OCI-M2 (cell line): ENCODE data around the gene RRP8.
A peak's percentile ranks its signal among the peaks of the same experiment; 100 is the strongest.

Source experiments
- DNase-seq: peaks from one replicate; lab custom pipeline; 2025; ENCODE audit not compliant: unreplicated experiment; lab: John Stamatoyannopoulos, UW

Gene RRP8

GRCh38 chr11:6603287-6604080, at the start of gene RRP8, which contains the start of gene ILK:
RRP8 (minus strand) TSS chr11:6603616; CDS start chr11:6603502, 114 bp downstream.
ILK (plus strand) TSS chr11:6603774; CDS start chr11:6604272, 498 bp downstream.
- DNase-seq, result peak; percentile 42

DNA sequence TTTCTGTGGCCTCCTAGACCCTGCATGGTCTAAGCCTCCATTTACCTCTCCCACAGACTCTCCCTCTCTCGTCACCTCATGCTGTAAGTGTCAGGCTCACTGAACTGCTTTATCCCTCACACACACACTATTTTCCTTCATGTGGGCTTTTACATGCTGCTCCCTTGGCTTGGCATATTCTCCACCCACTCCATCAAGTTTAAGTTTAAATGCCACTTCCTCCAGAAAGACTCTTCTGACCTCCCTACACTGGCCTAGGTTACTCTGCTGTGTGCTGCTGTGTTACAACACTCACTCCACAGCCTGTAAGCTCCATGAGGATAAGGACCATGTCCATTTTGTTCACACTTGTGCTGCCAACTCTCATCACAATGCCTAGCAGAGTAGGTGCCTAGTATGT, 49.7 kb upstream of the RRP8 start:
- DNase-seq, result no peak

DNA sequence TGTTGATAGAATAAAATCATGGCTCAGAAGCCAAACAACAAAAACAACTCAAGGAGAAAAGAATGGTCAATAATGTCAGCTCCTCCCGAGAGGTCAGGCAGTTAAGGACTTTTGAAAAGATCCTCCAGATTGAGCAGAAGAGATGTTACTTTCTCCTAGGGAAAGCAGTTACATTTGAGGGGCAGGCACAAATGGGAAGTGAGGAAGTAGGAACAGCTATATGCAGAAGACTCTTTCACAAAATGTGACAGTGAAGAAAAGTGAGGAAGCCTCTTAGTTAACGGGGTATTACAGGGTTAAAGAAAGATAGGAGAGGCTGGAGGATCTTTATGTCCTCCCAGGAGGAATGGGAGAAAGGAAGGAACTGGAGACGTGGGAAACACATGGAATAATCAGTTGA, 48.8 kb upstream of the RRP8 start:
- no peak for DNase-seq

DNA sequence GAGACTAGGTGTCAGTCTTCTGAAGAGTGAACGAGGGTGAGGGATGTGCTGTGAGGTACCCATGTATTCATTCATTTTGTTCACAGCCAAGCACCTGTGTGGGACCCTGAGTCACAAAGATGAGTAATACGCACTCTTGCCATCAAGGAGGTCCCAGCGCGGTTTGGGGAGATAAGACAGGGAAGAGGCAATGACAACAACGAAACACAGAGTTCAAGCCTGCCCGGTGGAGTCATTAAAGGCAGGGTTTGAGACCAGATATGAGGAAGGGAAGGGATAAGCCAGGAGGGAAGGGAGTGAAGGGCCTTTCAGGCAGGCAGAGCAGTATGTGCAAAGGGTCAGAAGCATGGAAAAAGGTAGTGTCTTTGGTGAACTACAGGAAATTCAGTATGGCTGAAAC, 47.6 kb upstream of the RRP8 start:
- DNase-seq, result no peak

DNA sequence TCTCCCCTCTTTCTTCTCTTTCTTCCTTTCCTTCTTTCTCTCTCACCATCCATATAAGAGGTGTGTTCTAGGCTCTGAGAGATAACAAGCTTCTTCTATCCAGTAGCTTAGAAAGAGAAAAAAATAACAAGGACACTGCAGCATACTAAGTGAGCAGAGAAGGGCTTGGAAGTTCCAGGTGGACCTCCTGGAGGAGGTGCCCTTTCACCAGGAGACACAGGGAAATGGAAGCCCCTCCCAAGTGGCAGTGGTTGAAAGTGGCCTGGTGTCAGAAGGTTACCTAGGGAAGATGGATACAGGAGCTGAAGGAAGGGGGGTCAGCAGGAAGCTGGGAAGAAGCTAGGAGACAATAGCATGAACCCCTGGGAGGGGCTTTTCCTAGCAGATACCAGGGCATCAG, 46.7 kb upstream of the RRP8 start:
- no peak for DNase-seq

GRCh38 chr11:6648501-6648900, 45.1 kb upstream of the RRP8 start:
- no peak for DNase-seq

DNA sequence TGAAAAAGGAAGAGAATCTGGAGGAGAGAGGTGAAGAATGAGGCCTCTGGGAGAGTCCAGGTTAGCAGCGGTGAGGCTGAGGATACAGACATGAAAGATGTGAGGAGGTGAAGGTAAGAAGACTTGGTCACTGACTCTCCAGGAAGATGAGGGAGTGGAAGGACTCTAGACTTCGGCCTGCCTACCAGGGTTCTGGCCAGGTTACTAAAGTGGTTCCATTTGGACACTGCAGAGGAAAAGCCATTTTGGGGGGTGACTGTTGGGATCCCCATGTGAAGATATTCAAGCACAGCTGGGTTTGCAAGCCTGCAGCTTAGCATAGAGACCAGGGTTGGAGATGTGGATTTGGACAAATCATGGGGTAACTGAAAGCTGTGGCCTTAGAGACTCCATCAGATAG, 44.4 kb upstream of the RRP8 start:
- DNase-seq, result no peak

DNA sequence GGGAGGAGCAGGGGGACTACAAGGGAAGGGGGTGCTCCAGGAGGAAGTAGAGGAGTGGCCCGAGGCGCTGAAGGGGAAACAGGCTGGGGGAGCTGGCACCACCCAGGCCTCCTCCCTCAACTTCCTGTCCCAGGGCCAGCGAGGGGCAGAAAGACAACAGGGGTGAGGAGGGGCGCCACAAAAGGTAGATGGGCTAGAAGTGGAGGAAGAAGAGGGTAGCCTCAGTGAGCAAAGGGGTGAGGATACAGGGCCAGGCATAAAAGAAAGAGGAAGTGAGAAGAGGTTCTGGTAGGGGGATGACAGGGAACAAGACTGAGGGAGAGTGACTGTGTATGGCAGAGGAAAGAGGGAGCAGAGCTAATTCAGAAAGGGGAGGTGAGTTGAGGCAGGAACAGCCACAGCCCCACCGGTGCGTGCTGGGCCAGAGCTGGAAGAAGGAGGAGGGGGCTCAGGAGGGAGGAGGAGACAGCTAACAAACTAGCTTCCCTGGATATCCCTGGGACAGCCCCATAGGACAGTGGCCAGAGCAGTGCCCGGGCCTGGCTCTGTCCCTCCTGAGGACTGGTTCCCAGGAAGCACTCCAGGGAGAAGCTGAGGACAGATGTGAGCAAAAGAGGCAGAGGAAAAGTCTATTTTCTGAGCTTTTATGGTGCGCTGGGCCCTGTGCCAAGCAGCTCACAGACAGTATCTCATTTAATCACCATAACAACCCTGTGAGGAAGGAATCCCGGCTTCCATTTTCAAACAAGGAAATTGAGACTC, 43.7 kb upstream of the RRP8 start:
- no peak for DNase-seq

GRCh38 chr11:6646576-6646917, 43.1 kb upstream of the RRP8 start:
- no peak for DNase-seq

- DNase-seq, result no peak
Measured at GRCh38 chr11:6646071-6646470, 42.7 kb upstream of the RRP8 start.

- no peak for DNase-seq
Measured at GRCh38 chr11:6642957-6643356, 39.5 kb upstream of the RRP8 start.

GRCh38 chr11:6640985-6641701, 37.7 kb upstream of the RRP8 start:
- no peak for DNase-seq

- no peak for DNase-seq
Measured at GRCh38 chr11:6640036-6640984, 36.9 kb upstream of the RRP8 start.

GRCh38 chr11:6638429-6638828, 35.0 kb upstream of the RRP8 start:
- DNase-seq, result no peak

GRCh38 chr11:6637871-6638270, 34.5 kb upstream of the RRP8 start:
- DNase-seq, result no peak

GRCh38 chr11:6636480-6636879, 33.1 kb upstream of the RRP8 start:
- DNase-seq, result no peak

DNA sequence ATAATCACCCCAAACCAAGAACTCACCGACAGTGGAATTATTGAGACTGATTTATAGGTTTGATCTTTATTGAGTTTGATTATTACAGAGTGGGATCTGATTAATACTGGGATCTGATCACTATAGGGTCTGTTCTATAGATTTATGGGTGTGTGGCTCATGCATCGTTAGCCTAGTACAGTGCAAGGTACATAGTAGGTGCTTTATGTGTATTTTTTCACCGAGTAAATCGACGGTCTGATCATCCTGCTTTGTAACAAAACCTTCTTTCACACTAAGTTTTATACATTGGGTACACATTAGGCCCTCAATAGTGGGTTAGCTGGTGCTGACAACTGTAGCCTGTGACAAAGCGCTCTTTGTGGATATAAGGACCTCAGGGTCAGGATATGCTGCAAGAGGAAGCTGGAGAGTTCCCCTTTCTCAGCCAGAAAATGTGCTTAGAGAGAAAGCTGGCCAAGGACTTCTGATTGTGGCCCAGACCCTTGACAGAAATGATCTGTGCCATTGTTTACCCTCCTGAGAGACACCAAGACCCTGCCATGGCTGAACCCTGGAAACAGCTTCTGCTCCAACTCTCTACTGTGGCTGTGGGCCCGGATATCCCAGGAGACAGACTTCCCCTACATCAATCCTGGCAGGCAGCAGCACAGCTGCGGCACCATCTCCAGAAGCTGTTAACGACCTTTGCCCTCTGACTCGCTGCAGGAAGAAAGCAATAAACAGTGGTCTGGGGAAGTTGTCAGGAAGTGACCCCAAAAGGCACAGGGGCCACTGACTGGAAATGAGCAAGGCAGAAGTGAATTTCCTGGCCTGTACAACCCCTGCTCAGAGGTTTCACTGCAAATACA, 31.9 kb upstream of the RRP8 start:
- DNase-seq, result no peak

GRCh38 chr11:6634534-6634933, 31.1 kb upstream of the RRP8 start:
- no peak for DNase-seq

DNA sequence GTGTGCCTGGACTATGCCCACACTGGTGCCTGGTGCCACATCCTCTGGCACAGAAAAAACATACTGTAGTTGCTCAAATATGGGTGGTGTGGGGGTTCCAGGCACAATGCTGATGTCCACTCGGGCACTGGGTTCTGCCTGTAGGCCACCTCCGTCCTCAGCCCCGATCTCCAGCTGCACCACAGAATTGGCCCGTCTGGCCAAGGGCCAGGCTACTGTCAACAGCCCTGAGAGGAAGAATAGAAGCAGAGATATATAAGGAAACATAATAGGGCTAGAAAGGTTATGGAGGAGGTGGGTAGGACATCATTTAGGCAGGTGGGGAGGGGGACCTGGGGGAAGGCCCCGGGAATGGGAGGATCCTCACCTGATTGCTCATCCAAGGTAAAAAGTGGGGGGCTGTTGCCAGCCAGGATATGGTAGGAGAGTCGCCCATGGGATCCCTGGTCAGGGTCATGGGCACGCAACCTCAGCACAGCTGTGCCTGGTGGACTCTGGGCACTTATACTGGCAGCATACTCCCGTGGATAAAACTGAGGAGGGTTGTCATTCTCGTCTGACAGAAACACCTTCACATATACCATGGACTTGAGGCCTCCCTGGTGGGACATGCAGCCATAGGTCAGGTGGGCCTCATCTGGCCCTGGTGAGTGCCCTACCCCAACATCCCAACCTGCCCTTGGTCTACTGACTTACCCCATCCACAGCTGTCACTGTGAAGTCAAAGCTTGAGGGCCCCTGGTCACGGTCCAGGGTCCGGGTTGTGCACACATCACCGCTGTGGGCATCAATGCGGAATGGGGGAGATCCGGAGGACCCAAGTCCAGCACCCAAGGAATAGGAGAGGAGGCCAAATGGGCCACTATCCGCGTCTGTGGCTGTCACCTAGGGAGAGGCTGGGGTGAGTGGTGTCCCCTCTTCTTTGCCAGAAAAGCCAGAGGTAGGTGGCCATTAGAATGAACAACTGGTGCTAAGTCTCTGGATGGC, 30.3 kb upstream of the RRP8 start:
- DNase-seq, result no peak
